GM19043 (cell line): ENCODE data around the gene PEA15.

ENCODE experiments used
- ATAC-seq: cut with Tn5 transposase; IDR thresholded peaks from one replicate; pipeline ENCODE4 v1.9.1; 2021; ENCODE audit warnings: low read depth; ENCODE audit not compliant: unreplicated experiment

Gene PEA15

GRCh38 chr1:160232911-160233310 is 27.7 kb downstream of the PEA15 start:
- no peak for ATAC-seq

GRCh38 chr1:160236806-160237205 is 31.6 kb downstream of the PEA15 start:
- no peak for ATAC-seq

GRCh38 chr1:160237558-160237957 is 32.4 kb downstream of the PEA15 start:
- ATAC-seq = no peak

GRCh38 chr1:160238408-160238807 is 33.2 kb downstream of the PEA15 start:
- no peak for ATAC-seq

- ATAC-seq = no peak
Observed at GRCh38 chr1:160239582-160240299, 34.6 kb downstream of the PEA15 start.

- ATAC-seq = no peak
Observed at GRCh38 chr1:160243767-160244166, 38.6 kb downstream of the PEA15 start.

- ATAC-seq = no peak
Observed at GRCh38 chr1:160244209-160244608, 39.0 kb downstream of the PEA15 start.

GRCh38 chr1:160245434-160245833 is 40.2 kb downstream of the PEA15 start:
- no peak for ATAC-seq

GRCh38 chr1:160247053-160247452 is 41.9 kb downstream of the PEA15 start:
- ATAC-seq = no peak

GRCh38 chr1:160251011-160251410 is 45.8 kb downstream of the PEA15 start:
- ATAC-seq = no peak

GRCh38 chr1:160251687-160252526 is 46.7 kb downstream of the PEA15 start:
- ATAC-seq = peak; percentile 61

- no peak for ATAC-seq
Observed at GRCh38 chr1:160255781-160256300, 50.7 kb downstream of the PEA15 start.

GRCh38 chr1:160256396-160257046 is 51.3 kb downstream of the PEA15 start:
- no peak for ATAC-seq

- ATAC-seq = no peak
Observed at GRCh38 chr1:160257411-160258015, 52.3 kb downstream of the PEA15 start.

- no peak for ATAC-seq
Observed at GRCh38 chr1:160258177-160258798, 53.1 kb downstream of the PEA15 start.

GRCh38 chr1:160260406-160261382 is 55.5 kb downstream of the PEA15 start:
- no peak for ATAC-seq

- no peak for ATAC-seq
Observed at GRCh38 chr1:160261556-160261892, 56.3 kb downstream of the PEA15 start.

- peak; percentile 75 for ATAC-seq
Observed at GRCh38 chr1:160261893-160262794, 57.0 kb downstream of the PEA15 start, which contains the start of gene DCAF8. DCAF8 (minus strand) TSS chr1:160262549; CDS start chr1:160244008, 18,541 bp downstream.
